HEK293 (cell line): Measurements from ENCODE around the gene VSTM5.

ENCODE experiments used
- CTCF ChIA-PET: fragments of 350-600 bp; formaldehyde crosslinking; extraction: SDS; loops from one replicate; lab custom pipeline; 2021; ENCODE audit warnings: antibody characterized with exemption; lab: Yijun Ruan, JAX
- POLR2A ChIA-PET: fragments of 300-600 bp; formaldehyde crosslinking; extraction: SDS; loops from one replicate; lab custom pipeline; 2020; ENCODE audit warnings: antibody characterized with exemption, inconsistent platforms; lab: Yijun Ruan, JAX
- H3K27ac ChIP-seq: fragments of 200-500 bp; sonication (Bioruptor generic); 2 replicates; pipeline ENCODE4 v1.5.1; 2014; ENCODE audit warnings: low read depth, low read length, control low read depth, inconsistent platforms; ENCODE audit errors: extremely low read depth
- H3K36me3 ChIP-seq, 2 experiments: fragments of 200-500 bp in 1 of 2; sonication (Bioruptor generic) in 1 of 2; 1 replicate in 1 of 2; 2 replicates in 1 of 2; pipeline ENCODE4 v1.5.1; 2014 to 2017; ENCODE audit warnings: inconsistent platforms in 2 of 2, low read length in 2 of 2; ENCODE audit not compliant: control insufficient read depth in 2 of 2, insufficient read depth in 1 of 2
- H3K4me1 ChIP-seq: fragments of 200-500 bp; sonication (Bioruptor generic); 2 replicates; pipeline ENCODE4 v1.5.1; 2014; ENCODE audit warnings: mild to moderate bottlenecking, low read length, inconsistent platforms; ENCODE audit not compliant: control insufficient read depth, insufficient read depth
- H3K4me3 ChIP-seq: 2 replicates; pipeline ENCODE4 v1.5.1; 2011; ENCODE audit warnings: low read depth, mild to moderate bottlenecking, control low read depth, low read length, moderate library complexity
- H3K9me3 ChIP-seq: fragments of 200-500 bp; sonication (Bioruptor generic); 2 replicates; pipeline ENCODE4 v1.5.1; 2014; ENCODE audit warnings: low read depth, low read length, inconsistent platforms; ENCODE audit not compliant: control insufficient read depth, insufficient read depth
- KLF8 ChIP-seq: fragments of 450-650 bp; formaldehyde crosslinking; IDR thresholded peaks from 2 replicates; pipeline ENCODE4 v1.5.1; 2016; ENCODE audit warnings: missing biosample characterization, missing genetic modification characterization
- REST ChIP-seq: fragments of 450-650 bp; formaldehyde crosslinking; IDR thresholded peaks from 2 replicates; pipeline ENCODE4 v1.5.1; 2016; ENCODE audit warnings: missing biosample characterization, missing genetic modification characterization
- ZNF10 ChIP-seq: fragments of 450-650 bp; formaldehyde crosslinking; IDR thresholded peaks from 2 replicates; pipeline ENCODE4 v1.5.1; 2017; ENCODE audit warnings: missing biosample characterization, missing genetic modification characterization
- ZNF169 ChIP-seq: fragments of 450-650 bp; formaldehyde crosslinking; IDR thresholded peaks from 2 replicates; pipeline ENCODE4 v1.5.1; 2016; ENCODE audit warnings: missing biosample characterization, missing genetic modification characterization
- ZNF202 ChIP-seq: fragments of 450-650 bp; formaldehyde crosslinking; IDR thresholded peaks from 2 replicates; pipeline ENCODE4 v1.5.1; 2016; ENCODE audit warnings: missing biosample characterization, missing genetic modification characterization, borderline replicate concordance
- ZNF23 ChIP-seq: fragments of 450-650 bp; formaldehyde crosslinking; IDR thresholded peaks from 2 replicates; pipeline ENCODE4 v1.5.1; 2016; ENCODE audit warnings: missing biosample characterization, missing genetic modification characterization, borderline replicate concordance
- ZNF629 ChIP-seq: fragments of 450-650 bp; formaldehyde crosslinking; IDR thresholded peaks from 2 replicates; pipeline ENCODE4 v1.5.1; 2017; ENCODE audit warnings: missing biosample characterization, missing genetic modification characterization
- TF ChIP-seq, protein P1 (sequence below): fragments of 450-650 bp; formaldehyde crosslinking; IDR thresholded peaks from 2 replicates; pipeline ENCODE4 v1.5.1; 2016; ENCODE audit warnings: missing biosample characterization, missing genetic modification characterization
- TF ChIP-seq, protein P2 (sequence below): fragments of 450-650 bp; formaldehyde crosslinking; IDR thresholded peaks from 2 replicates; pipeline ENCODE4 v1.5.1; 2016; ENCODE audit warnings: missing biosample characterization, missing genetic modification characterization, borderline replicate concordance

Gene VSTM5

GRCh38 chr11:93773601-93774200 is 76.7 kb downstream of the VSTM5 start:
- no peaks in the 10 kb centered on the region for H3K36me3 ChIP-seq
- POLR2A ChIA-PET = interaction anchor here (0.5 to 1.0 kb wide), 3 partner anchors 10 to 73 kb away, joined by 3 to 4 read pairs (median 4); partner anchors contain the start of genes C11orf54, MED17 and TAF1D
- H3K4me3 ChIP-seq = no peak overlapping the region
- TF ChIP-seq, protein P1, sequence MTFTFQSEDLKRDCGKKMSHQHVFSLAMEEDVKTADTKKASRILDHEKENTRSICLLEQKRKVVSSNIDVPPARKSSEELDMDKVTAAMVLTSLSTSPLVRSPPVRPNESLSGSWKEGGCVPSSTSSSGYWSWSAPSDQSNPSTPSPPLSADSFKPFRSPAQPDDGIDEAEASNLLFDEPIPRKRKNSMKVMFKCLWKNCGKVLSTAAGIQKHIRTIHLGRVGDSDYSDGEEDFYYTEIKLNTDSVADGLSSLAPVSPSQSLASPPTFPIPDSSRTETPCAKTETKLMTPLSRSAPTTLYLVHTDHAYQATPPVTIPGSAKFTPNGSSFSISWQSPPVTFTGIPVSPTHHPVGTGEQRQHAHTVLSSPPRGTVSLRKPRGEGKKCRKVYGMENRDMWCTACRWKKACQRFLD = no peak
- TF ChIP-seq, protein P2, sequence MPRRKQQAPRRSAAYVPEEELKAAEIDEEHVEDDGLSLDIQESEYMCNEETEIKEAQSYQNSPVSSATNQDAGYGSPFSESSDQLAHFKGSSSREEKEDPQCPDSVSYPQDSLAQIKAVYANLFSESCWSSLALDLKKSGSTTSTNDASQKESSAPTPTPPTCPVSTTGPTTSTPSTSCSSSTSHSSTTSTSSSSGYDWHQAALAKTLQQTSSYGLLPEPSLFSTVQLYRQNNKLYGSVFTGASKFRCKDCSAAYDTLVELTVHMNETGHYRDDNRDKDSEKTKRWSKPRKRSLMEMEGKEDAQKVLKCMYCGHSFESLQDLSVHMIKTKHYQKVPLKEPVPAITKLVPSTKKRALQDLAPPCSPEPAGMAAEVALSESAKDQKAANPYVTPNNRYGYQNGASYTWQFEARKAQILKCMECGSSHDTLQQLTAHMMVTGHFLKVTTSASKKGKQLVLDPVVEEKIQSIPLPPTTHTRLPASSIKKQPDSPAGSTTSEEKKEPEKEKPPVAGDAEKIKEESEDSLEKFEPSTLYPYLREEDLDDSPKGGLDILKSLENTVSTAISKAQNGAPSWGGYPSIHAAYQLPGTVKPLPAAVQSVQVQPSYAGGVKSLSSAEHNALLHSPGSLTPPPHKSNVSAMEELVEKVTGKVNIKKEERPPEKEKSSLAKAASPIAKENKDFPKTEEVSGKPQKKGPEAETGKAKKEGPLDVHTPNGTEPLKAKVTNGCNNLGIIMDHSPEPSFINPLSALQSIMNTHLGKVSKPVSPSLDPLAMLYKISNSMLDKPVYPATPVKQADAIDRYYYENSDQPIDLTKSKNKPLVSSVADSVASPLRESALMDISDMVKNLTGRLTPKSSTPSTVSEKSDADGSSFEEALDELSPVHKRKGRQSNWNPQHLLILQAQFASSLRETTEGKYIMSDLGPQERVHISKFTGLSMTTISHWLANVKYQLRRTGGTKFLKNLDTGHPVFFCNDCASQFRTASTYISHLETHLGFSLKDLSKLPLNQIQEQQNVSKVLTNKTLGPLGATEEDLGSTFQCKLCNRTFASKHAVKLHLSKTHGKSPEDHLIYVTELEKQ (tag by site-specific recombination) = no peak
- no peak for TF ChIP-seq ZNF10
- no peak for TF ChIP-seq ZNF629 (tag by site-specific recombination)
- CTCF ChIA-PET = interaction anchor here (0.6 kb wide), 1 partner anchor 1824 kb away, joined by 3 read pairs; no protein-coding TSS in a partner anchor
- H3K9me3 ChIP-seq = no peaks in the 10 kb centered on the region
- no peak overlapping the region for H3K27ac ChIP-seq
- H3K4me1 ChIP-seq = no peaks in the 10 kb centered on the region

GRCh38 chr11:93773045-93773477 is 77.4 kb downstream of the VSTM5 start:
- POLR2A ChIA-PET = interaction anchor here (0.5 to 1.7 kb wide), 5 partner anchors 11 to 73 kb away, joined by 3 to 6 read pairs (median 4); partner anchors contain the start of genes C11orf54, MED17 and TAF1D
- TF ChIP-seq ZNF169 = no peak
- peak; percentile 89 for TF ChIP-seq REST
- no peaks in the 10 kb centered on the region for H3K36me3 ChIP-seq
- CTCF ChIA-PET = interaction anchor here (0.6 kb wide), 1 partner anchor 1825 kb away, joined by 3 read pairs; no protein-coding TSS in a partner anchor
- no peaks in the 10 kb centered on the region for H3K4me1 ChIP-seq
- H3K27ac ChIP-seq = no peak overlapping the region
- H3K4me3 ChIP-seq = no peak overlapping the region
- no peaks in the 10 kb centered on the region for H3K9me3 ChIP-seq

GRCh38 chr11:93772123-93772522 is 78.3 kb downstream of the VSTM5 start:
- Histone ChIP-seq H3K4me3 (no peak overlapping the region), H3K27ac (no peak overlapping the region), H3K36me3 (no peaks in the 10 kb centered on the region), H3K4me1 (no peaks in the 10 kb centered on the region), H3K9me3 (no peaks in the 10 kb centered on the region)
- TF ChIP-seq ZNF202 (no peak), KLF8 (no peak), ZNF23 (no peak)
- CTCF ChIA-PET = interaction anchor here (0.7 kb wide), 1 partner anchor 47 kb away, joined by 3 read pairs; no protein-coding TSS in a partner anchor
- POLR2A ChIA-PET = interaction anchor here (1.3 to 1.7 kb wide), 2 partner anchors 12 to 31 kb away, joined by 6 read pairs; partner anchors contain the start of genes C11orf54, MED17 and TAF1D
